Peyer's patch (tissue), 4 donors: ENCODE measurements around the gene HSD11B1L. TPM values are rescaled to one million over a fixed set of nuclear protein-coding genes. Genes with fewer than 3 reads are reported as not detected.

Experiments used
- DNase-seq, 3 donors: peaks; one replicate each; pipeline ENCODE4 v3.0.0-alpha.2; 2017 to 2019
- H3K27ac ChIP-seq, 4 donors: fragments of 200-600 bp; sonication (generic); one replicate each; pipeline ENCODE4 v1.5.1; 2016 to 2019
- H3K27me3 ChIP-seq, 2 donors: fragments of 200-600 bp; sonication (generic); one replicate each; pipeline ENCODE4 v1.5.1; 2019
- H3K36me3 ChIP-seq, 3 donors: fragments of 200-600 bp; sonication (generic); one replicate each; pipeline ENCODE4 v1.5.1; 2016 to 2019
- H3K4me1 ChIP-seq, 4 donors: fragments of 200-600 bp; sonication (generic); one replicate each; pipeline ENCODE4 v1.5.1; 2016 to 2019
- H3K4me3 ChIP-seq, 4 donors: fragments of 200-600 bp; sonication (generic); 1 replicate in 3 of 4; 2 replicates in 1 of 4; pipeline ENCODE4 v1.5.1; 2016 to 2019; ENCODE audit warnings: mild to moderate bottlenecking in 1 of 4
- H3K9me3 ChIP-seq, 4 donors: fragments of 200-600 bp; sonication (generic); one replicate each; pipeline ENCODE4 v1.5.1; 2016 to 2019; ENCODE audit warnings: mild to moderate bottlenecking in 1 of 4
- CTCF ChIP-seq, 6 experiments: fragments of 450-650 bp in 4 of 6; fragments of 200-600 bp in 2 of 6; sonication (generic) in 1 of 6; IDR thresholded peaks; one replicate each; pipeline ENCODE4 v1.5.1; 2017 to 2019; ENCODE audit warnings: antibody characterized with exemption in 6 of 6, mild to moderate bottlenecking in 3 of 6, moderate library complexity in 1 of 6
- POLR2A ChIP-seq, 2 donors: fragments of 450-650 bp; IDR thresholded peaks; one replicate each; pipeline ENCODE4 v1.5.1; 2017; ENCODE audit warnings: antibody characterized with exemption in 2 of 2, mild to moderate bottlenecking in 2 of 2, moderate library complexity in 2 of 2
- total RNA-seq, 4 donors: library from RNA; depleted of rRNA; stranded (reverse); fragments of >200 nt; gene quantifications; one replicate each; pipeline ENCODE4 v1.1.0, GENCODE V29; 2016

The HSD11B1L gene
- total RNA-seq, 4 donors from 2014 or later: 4.9 to 17.3 (median 7.2) TPM; not detected in 1

- TF ChIP-seq POLR2A (IDR thresholded peaks at IDR 0.05) (no peak), CTCF (IDR thresholded peaks at IDR 0.05) (no peak)
- DNase-seq: no peak
- Histone ChIP-seq H3K27me3 (no peaks in the 10 kb centered on the region), H3K36me3 (peaks cover 0 to 86% (median 0%) of the 10 kb centered on the region in 3 donors), H3K4me3 (no peak overlapping the region), H3K27ac (no peak overlapping the region), H3K9me3 (no peaks in the 10 kb centered on the region), H3K4me1 (no peaks in the 10 kb centered on the region)
These were observed 13.0 kb upstream of the HSD11B1L start for GRCh38 chr19:5667751-5668271.

DNA sequence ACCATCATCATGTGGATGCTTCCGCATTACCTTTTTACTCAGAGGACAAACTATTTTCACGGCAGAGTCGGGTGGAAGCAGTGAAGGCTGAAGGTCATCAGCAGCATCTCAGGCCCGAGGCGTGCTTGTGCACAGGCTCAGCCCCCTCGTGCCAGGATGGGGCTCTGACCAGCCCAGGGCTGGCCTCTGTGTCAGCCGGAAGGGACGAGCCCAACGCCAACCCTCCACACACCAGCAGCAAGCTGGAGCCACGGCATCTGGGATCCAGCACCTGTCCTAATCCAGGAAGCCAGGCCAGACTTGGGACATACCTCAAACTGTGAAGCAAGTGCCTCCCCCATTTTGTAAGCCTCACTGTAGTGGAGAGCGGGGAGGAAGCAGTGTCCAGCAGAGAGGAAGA, 11.6 kb upstream of the HSD11B1L start:
- Histone ChIP-seq H3K4me3 (no peak overlapping the region), H3K9me3 (no peaks in the 10 kb centered on the region), H3K36me3 (peaks cover 0 to 72% (median 0%) of the 10 kb centered on the region in 3 donors), H3K27me3 (no peaks in the 10 kb centered on the region), H3K4me1 (no peaks in the 10 kb centered on the region), H3K27ac (no peak overlapping the region)
- no peak for DNase-seq
- TF ChIP-seq CTCF (IDR thresholded peaks at IDR 0.05) (no peak), POLR2A (IDR thresholded peaks at IDR 0.05) (no peak)

- peaks cover 0 to 48% (median 0%) of the 10 kb centered on the region in 3 donors for H3K36me3 ChIP-seq
These were observed 9.2 kb upstream of the HSD11B1L start for GRCh38 chr19:5671600-5671999.

GRCh38 chr19:5672708-5673459, 7.9 kb upstream of the HSD11B1L start:
- Histone ChIP-seq H3K9me3 (no peaks in the 10 kb centered on the region), H3K27me3 (no peaks in the 10 kb centered on the region), H3K4me1 (no peaks in the 10 kb centered on the region), H3K4me3 (no peak overlapping the region), H3K36me3 (peaks cover 0 to 35% (median 0%) of the 10 kb centered on the region in 3 donors), H3K27ac (no peak overlapping the region)
- TF ChIP-seq CTCF (IDR thresholded peaks at IDR 0.05) (no peak), POLR2A (IDR thresholded peaks at IDR 0.05) (no peak)
- no peak for DNase-seq

More at GRCh38 chr19:5671600-5671999, 9.2 kb upstream of the HSD11B1L start:
- H3K4me1 ChIP-seq: no peaks in the 10 kb centered on the region
- TF ChIP-seq CTCF (IDR thresholded peaks at IDR 0.05): no peak
- TF ChIP-seq POLR2A (IDR thresholded peaks at IDR 0.05): no peak
- H3K27me3 ChIP-seq: no peaks in the 10 kb centered on the region
- no peak overlapping the region for H3K27ac ChIP-seq
- DNase-seq: no peak
- no peaks in the 10 kb centered on the region for H3K9me3 ChIP-seq
- no peak overlapping the region for H3K4me3 ChIP-seq

DNA sequence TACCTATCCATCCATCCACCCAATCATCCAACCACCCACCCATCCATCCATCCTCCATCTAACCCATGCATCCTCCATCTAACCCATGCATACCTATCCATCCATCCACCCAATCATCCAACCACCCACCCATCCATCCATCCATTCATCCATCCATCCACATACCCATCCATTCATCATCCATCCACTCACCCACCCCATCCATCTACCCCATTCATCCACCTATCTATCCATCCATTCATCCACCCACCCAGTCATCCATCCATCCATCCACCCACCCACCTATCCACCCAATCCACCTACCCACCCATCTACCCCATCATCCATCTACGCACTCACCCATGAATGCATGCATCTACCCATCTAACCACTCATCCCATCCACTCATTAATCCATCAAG, 7.1 kb upstream of the HSD11B1L start:
- Histone ChIP-seq H3K4me1 (no peaks in the 10 kb centered on the region), H3K36me3 (peaks cover 0 to 26% (median 0%) of the 10 kb centered on the region in 3 donors), H3K27me3 (no peaks in the 10 kb centered on the region), H3K27ac (no peak overlapping the region), H3K9me3 (no peaks in the 10 kb centered on the region), H3K4me3 (no peak overlapping the region)
- no peak for DNase-seq
- TF ChIP-seq CTCF (IDR thresholded peaks at IDR 0.05) (no peak), POLR2A (IDR thresholded peaks at IDR 0.05) (no peak)
